SK-N-DZ (cell line): ENCODE results near the gene GJB4.
"Not testable (repeated sequence)": the region's sequence is repeated elsewhere in the genome, so short reads cannot be mapped to it uniquely, and the experiment has no call there.

Experiments
- DNase-seq: peaks from one replicate; pipeline ENCODE4 v3.0.0-alpha.2; 2015; ENCODE audit warnings: low spot score

The GJB4 gene

DNA sequence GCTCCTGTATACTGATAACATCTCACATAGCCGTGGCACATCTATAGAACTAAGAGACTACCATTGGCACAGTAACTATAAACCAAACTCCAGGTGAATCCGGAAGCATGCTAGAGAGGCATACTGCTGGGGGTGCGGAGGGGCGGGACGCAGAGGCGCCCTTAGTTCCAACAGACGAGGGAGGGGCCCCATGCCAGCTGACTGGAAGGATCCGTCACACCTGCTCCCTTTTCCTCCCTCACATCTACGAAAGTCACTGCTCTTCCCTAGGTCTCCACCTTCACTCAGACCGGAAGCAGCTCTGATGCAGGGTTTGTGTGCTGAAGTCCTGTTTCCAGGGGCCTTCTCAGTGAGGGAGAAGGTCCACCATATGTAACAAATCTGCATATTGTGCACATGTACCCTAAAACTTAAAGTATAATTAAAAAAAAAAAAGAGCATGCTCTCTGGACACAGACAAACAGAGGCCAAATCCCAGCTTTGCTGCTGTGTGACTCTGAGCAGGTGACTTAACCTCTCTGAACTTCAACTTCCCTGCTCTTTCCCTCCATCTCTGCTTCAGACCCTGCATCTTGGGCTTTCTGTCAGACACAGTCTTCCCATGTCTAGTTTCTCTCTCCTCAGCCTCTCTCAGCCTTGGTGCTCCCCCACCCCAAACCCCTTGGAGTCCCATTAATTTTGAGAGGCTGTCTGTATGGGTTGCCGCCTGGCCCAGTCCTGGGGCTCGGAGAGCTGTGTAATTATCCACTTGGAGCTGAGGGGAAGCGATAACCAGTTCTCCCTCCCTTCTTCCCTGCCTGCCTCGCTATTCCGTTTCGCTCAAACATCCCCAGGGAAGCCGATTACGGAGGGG lies 12.5 kb upstream of the GJB4 start:
- no peak for DNase-seq

- DNase-seq = no peak
Observed at GRCh38 chr1:34747638-34747941, 11.9 kb upstream of the GJB4 start.

- DNase-seq = no peak
Observed at GRCh38 chr1:34749992-34750391, 9.5 kb upstream of the GJB4 start.

GRCh38 chr1:34750610-34751009 lies 8.9 kb upstream of the GJB4 start:
- no peak for DNase-seq

GRCh38 chr1:34753163-34753562 lies 6.4 kb upstream of the GJB4 start:
- no peak for DNase-seq

GRCh38 chr1:34754964-34755637 lies 4.4 kb upstream of the GJB4 start, which contains the start of gene GJB5:
Gene GJB5 (plus strand): TSS chr1:34755047. CDS start chr1:34757331, 2,284 bp downstream.
- no peak for DNase-seq

GRCh38 chr1:34755961-34756360 lies 3.6 kb upstream of the GJB4 start:
- DNase-seq = no peak

GRCh38 chr1:34757386-34757785 lies 2.2 kb upstream of the GJB4 start:
- DNase-seq = no peak

GRCh38 chr1:34758751-34759150 lies 789 bp upstream of the GJB4 start:
- DNase-seq = no peak

DNA sequence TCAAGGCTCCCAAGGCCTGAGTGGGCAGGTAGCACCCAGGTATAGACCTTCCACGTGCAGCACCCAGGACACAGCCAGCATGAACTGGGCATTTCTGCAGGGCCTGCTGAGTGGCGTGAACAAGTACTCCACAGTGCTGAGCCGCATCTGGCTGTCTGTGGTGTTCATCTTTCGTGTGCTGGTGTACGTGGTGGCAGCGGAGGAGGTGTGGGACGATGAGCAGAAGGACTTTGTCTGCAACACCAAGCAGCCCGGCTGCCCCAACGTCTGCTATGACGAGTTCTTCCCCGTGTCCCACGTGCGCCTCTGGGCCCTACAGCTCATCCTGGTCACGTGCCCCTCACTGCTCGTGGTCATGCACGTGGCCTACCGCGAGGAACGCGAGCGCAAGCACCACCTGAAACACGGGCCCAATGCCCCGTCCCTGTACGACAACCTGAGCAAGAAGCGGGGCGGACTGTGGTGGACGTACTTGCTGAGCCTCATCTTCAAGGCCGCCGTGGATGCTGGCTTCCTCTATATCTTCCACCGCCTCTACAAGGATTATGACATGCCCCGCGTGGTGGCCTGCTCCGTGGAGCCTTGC lies 1.7 kb downstream of the GJB4 start:
- DNase-seq = no peak

DNA sequence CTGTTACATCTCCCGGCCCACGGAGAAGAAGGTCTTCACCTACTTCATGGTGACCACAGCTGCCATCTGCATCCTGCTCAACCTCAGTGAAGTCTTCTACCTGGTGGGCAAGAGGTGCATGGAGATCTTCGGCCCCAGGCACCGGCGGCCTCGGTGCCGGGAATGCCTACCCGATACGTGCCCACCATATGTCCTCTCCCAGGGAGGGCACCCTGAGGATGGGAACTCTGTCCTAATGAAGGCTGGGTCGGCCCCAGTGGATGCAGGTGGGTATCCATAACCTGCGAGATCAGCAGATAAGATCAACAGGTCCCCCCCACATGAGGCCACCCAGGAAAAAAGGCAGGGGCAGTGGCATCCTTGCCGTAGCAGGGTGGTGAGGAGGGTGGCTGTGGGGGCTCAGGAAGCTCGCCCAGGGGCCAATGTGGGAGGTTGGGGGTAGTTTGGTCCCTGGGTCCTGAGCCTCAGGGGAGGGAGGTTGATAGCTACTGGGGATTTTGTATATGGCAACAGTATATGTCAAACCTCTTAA lies 2.3 kb downstream of the GJB4 start:
- DNase-seq = no peak

GRCh38 chr1:34762474-34763141 lies 3.1 kb downstream of the GJB4 start:
- DNase-seq = no peak

DNA sequence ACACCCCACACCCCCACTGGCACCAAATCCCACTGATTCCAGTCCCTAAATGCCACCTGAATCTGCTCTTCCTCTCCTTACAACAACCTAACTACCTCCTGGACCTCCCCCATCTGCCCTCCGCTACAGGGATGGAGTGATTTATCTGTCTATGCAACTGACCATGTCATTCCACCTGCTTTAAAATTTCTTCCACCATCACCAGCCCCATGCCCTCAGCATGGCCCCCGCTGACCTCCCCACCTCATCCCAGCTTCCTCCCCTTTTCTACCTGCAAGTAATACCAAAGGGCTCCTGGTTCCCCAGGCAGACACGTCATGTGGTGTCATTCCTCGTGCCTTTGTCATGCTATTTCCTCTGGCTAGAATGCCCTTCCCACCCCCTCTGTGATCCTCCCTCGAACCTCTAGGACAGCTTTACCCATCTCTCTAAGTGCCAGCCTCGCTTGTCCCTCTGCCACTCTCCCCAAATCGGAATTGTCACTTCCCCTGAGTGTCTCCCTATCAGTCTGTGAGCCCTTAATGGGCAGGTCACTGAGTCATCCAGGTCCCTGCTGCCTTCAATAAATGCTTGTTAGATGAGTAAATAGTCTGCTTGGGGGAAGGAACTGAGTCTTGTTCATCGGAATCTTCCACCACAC lies 3.7 kb downstream of the GJB4 start:
- no peak for DNase-seq

DNA sequence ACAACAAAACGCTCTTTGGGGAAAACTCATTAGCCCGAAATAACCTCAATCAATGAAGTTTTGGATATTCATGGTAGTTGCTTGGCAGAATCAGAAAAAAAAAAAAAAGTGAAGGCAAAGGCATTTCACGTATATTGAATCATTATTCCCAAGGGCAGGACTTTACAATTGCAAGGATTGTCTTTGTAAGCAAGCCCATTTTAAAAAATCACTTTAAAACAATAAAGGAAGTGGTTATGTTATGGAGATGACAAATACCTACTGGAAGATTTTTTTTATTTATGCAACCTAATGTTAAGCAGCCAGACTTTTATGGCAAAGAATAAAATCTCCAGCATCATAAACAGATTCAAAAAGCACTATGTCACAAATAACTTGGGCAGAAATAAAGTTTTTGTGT lies 9.3 kb downstream of the GJB4 start:
- no peak for DNase-seq

DNA sequence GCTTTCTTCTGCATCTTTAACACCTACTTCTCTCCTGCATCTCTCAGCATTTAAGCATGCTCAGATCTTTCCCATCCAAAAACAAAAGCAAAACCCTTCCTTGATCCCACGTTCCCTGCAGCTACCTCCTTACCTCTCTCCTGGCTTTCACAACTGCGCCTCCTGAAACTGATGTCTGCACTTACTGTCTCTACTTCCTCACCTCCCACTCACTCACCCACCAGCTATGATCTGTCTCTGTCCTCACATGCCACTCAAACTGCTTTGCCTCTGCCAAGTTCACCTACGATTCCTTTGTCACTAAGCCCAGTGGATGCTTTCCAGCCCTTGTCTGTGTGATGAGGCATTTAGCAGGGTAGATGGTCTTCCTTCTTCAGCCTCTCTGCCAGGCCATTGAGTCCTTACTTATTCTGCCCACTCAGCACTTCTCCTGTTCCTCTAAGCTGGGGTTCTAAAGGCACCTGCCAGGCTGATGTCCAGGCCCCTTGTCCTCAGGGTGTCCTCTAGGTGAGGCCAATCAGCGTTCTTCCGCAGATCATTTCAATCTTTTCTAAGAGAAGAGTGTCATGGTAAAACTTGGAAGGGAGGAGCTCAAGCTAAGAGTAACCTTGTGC lies 11.5 kb downstream of the GJB4 start:
- no peak for DNase-seq

- peak; percentile 10 for DNase-seq
Observed at GRCh38 chr1:34771573-34772371, 12.2 kb downstream of the GJB4 start.

GRCh38 chr1:34773114-34773513 lies 13.6 kb downstream of the GJB4 start:
- DNase-seq = not testable (repeated sequence)

GRCh38 chr1:34774957-34775356 lies 15.4 kb downstream of the GJB4 start:
- no peak for DNase-seq

DNA sequence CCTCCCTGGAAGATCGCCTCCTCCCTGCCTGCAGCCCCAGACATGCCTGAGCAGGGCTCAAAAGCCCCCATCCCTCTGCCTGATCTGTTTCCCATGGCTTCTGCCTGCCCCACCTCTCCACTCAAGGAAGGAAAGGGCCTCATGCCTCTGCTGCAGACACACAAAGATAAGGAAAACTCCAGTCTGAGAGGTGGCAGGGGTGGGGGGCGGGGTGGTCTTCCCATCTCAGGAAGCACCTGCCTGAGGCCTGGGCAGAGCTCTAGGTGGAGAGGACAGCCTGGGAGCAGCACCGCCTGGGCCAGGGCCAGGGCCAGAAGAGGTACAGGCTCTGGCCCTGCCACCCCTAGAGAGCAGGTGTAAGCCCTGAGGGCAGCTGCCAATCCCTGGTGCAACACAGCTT lies 17.4 kb downstream of the GJB4 start:
- no peak for DNase-seq
